Measurements from ENCODE around the gene CAMK2D.

CAMK2D gene

DNA sequence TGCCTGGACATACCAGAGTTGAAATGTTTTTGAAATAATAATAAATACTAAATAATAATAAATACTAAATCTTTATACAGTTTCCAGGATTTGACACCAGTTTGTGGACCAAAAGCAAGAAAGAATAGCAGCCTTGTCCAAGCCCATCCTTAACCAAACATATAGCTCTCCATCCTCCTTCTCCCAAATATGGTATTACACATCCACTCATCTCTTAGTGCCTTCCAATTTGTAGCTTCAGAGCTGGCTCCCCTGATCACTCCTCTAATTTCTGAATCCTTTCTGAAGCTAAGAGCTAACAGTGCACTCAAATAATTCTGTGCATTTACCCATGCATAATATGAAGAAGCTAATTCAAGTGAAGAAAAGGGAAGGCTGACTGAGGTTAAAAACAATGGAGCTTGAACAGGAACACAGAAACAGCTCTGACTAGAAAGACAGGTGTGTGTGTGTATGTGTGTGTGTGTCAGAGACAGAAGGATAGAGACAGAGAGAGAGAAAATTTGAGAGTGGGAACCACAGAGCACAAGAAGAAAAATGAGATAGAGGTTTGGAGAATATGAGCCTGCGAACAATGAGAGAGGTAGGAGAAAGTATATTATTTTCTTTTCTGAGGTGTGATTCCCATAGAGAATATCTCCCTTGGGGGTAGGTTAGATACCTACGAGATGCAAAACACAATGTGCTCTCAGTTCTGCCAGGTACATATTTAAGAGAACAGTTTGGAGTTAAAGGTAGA, 123.5 kb downstream of the CAMK2D start:
- DNase-seq (ENCODE audit: low read depth) = no peak

DNA sequence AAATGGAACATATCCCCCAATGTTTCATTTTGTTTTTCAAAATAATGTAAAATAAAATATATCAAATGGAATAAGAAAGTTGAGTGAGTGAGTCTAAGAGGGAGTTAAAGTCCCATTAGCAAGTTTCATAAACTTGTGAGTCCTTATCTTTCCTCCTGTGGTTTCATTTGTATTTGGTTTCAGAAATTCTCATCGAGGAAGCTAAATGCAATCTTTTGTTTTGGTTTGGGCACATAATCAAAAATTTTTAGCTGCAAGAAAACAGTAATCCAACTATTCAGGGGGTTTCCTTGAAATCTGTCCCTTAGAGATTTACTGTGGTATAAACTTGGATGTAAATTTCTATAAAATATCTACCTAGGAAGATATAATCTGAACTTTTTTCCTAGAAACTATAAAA, 124.2 kb downstream of the CAMK2D start:
- DNase-seq (ENCODE audit: low read depth) = no peak

DNA sequence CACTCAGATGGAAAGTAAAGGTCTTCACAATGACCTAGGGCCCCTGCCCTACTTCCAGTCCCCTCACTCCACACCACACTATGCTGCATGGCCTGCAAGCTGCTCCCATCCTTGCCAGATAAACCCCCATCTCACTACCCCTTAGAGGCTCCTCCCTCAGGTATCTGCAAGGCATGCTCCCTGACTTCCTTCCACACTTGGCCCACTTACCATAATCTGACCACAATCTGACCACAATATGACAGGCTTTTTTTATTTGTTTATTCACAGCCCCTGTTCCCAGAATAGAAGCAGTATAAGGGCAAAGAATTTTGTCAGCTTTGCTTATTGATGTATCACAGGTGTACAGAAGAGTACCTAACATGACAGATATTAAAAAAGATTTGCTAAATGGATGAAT, 124.7 kb downstream of the CAMK2D start:
- peak; percentile 59 for DNase-seq (ENCODE audit: low read depth)

DNA sequence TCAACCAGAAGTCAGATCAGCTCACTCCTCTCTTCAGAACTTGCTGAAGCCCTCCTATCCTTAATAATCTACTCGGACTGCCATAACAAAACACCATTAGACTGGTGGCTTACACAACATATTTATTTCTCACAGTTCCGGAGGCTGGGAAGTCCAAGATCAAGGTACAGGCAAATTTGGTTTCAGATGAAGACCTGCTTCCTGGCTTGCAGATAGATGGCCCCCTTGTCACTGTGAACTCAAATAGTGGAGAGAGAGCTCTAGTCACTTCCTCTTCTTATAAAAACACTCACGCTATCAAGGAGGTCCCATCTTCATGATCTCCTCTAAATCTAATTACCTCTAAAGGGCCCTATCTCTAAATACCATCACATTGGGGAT, 125.1 kb downstream of the CAMK2D start:
- peak; percentile 7 for DNase-seq (ENCODE audit: low read depth)

DNA sequence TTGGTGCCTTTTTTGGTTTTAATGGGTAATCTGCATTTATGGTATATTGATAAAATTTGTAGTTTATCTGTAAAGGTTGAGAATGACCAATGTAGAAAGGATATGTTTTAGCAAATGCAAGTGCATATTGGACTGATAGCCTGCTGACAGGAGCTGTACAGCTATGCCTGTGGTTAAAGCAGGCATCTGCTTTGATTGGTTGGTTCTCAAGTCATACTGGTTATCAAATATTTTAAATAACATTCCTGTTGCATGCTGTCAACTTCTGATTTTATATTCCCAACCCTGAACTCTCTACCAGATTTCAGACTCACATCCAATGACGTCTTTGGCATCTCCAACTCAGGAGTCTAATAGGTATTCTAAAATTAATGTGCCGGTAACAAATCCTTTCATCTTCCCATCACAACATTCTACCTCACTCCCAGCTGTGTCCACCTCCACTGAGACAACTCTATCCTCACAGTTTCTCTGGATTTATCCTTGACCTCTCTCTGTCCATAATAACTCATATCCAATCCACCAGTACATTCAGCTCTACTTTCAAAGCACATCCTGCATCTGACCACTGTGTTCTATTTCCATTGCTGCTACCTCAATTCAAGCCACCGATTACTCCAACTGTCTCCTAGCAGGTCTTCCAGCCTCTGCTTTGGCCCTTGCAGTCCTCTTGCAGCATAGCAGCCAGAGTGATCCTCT, 125.7 kb downstream of the CAMK2D start:
- peak; percentile 55 for DNase-seq (ENCODE audit: low read depth)

DNA sequence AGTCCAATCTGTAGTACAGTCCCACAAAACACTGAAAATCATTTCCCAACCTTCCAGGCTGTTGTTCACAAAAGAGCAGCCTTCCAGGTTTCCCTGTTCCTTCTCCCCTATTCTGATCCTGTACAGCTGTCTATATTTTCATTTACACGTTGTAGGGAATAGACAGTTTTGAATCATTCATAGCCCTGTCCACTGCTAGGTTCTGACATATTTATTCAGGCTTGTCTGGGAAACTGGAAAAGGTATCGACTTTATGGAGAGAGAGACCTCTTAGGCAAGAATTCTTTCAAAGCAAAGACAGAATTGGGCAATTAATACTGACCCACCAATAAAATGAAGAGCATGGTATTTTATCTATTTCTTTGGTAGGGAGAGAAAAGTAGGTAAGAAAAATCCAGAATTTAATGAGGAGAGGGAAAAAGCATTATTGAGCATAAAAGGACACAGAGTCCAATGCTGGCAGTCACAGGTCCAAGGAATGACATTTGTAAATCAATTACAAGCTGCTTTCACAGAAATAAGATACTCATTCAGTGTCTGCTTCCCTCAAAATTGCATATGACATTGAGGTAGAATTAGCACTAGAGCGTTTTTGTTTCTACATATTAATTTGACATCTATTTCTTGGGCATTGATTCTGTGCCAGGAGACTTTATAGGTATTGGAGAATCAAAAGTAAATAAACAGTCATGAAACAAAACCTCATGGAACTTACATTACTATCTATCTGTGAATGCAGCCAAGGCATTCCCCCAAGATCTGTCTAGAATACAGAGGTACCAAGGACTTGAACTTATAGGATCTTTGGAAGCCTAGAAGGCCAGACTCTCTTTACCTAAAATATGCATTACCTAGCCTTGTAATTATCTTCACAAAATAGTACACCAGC, 127.2 kb downstream of the CAMK2D start:
- no peak for DNase-seq (ENCODE audit: low read depth)

DNA sequence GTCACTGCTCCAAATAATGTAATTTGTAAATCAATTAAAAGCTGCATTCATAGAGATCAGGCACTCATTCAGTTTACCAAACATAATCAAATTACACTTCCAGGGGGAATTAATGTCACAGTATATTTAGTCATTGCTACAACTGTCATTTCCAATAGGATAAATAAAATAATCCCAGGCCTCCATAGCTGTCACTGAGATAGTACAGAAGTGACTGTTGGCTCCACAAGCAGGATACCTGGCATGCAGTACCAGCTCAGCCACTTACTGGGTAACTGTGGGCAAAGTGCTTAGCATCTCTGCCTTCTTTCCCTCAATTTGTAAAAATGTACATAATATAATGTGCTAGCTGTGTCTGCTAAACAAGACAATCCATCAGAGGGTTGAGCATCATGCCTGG, 128.1 kb downstream of the CAMK2D start:
- no peak for DNase-seq (ENCODE audit: low read depth)

DNA sequence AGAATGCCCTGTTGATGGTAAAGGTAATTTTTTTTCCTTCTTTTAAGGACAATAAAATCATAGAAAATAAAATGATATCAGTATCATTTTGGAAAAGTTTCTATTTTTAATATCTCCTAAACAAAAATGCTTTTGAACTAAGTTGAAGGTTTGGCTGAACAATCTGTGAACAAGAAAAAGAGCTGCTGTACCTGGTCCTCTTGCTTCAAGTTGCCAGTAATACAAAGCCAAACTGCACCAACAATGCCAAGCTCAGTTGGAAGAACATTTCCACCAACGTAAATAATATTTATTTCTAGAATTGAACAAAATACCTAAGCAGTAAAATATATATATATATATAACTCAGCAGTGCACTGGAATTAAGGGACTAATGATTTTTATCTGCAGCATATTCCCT, 132.8 kb downstream of the CAMK2D start:
- DNase-seq (ENCODE audit: low read depth) = no peak

DNA sequence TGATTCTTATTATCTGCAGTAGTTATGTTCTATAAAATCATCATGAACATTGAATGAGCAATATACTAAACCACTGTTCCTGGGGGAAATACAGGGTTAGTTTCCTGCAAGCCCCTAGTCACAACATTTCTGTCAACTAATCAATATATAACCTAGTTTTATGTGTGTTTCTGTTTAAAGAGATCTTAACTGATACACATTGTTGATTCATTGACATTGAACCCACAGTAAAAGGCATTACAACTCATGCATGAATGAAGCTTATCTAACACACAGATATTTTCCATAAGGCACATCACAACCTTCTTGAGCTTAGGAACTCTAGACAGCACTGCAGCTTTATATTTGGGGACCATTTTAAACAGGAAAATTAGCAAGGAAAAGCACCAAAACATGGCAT, 134.2 kb downstream of the CAMK2D start:
- no peak for DNase-seq (ENCODE audit: low read depth)

DNA sequence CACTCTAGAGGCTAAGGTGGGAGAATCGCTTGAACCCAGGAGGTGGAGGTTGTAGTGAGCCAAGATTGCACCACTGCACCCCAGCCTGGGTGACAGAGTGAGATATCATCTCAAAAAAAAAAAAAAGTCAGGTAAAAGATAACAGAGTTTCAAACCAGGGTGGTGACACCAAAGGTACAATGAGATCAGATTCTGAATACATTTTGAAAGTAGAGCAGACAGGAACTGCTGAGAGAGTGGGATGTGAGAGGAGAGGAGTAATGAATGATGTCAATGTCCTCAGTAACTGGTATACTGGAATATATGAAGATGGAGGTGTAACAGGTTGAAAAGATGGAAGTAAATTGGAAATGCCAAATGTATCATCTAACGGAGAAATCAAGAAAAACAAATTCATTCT, 135.6 kb downstream of the CAMK2D start:
- DNase-seq (ENCODE audit: low read depth) = no peak

DNA sequence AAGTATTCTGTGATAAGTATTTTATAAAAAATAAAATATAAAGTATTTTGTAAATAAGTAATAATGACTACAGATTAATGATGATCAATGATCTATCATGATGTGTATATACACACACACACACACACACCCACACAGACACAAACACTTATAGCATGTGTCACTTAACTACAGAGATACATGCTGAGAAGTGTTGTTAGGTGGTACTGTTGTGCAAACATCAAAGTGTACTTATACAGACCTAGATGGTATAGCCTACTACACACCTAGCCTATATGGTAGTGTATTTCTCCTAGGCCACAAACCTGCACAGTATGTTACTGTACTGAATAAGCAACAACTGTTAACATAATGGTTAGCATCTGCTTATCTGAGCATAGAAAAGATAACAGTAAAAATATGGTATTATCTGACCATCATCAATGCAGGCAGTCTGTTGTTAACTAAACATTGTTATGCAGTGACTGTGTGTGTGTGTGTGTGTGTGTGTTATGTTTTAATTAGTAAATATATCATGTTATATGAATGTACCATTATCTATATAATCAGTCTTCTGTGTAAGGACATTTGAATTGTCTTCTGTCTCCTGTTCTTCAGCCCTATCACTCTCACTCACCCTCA, 138.2 kb downstream of the CAMK2D start:
- no peak for DNase-seq (ENCODE audit: low read depth)

DNA sequence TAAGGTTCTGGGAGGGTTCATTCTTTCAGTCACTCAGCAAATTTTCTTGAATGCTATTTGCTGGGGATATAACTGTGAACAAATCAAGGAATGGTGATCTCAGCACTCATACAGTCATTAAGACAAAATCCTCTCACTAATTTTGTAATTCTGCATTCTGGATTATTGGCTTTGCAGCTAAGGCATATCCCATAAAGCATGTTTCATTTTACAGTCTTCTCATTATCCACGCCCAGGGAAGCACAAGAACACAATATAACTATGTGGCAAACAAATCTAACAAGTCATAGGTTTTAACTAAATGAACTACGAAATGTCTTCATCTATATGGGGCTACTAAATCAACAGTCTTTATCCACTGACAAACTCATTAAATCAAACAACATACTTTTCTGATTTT, 139.9 kb downstream of the CAMK2D start:
- no peak for DNase-seq (ENCODE audit: low read depth)

DNA sequence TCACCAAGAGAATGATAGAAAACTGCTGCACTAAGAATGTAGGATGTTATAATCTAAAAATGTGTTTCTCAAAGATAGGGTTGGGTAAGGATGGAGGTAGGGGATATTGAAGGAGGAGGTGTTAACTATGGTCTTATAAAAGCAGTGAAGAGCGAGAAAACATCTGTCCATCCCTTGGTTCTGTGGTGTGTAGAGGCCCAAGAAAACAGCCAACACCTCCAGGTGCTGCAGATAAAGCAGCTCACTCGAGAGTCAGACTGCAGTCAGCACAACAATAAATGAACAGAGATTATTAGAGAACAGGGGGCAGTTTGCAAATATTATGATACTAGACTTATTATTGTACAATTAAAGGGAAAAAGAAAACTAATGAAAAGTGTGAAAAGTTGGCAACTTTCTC, 141.5 kb downstream of the CAMK2D start:
- DNase-seq (ENCODE audit: low read depth) = no peak

DNA sequence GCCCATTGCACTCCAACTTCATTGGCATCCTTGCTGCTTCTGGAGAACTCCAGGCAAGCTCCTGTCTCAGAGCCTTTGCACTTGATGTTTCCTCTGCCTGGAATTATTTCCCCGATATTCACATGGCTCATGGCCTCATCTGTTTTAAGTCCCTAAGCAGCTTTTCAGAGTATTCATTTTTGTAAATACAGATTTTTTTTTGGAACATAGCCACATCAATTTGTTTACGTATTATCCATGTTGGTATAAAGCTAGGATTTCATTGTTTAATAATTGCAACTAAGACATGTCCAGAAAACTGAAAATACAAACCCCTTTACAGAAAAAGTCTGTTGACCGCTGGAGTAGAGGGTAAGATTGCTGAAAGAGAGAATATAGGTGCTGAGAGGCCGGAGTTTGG, 142.0 kb downstream of the CAMK2D start:
- DNase-seq (ENCODE audit: low read depth) = no peak

DNA sequence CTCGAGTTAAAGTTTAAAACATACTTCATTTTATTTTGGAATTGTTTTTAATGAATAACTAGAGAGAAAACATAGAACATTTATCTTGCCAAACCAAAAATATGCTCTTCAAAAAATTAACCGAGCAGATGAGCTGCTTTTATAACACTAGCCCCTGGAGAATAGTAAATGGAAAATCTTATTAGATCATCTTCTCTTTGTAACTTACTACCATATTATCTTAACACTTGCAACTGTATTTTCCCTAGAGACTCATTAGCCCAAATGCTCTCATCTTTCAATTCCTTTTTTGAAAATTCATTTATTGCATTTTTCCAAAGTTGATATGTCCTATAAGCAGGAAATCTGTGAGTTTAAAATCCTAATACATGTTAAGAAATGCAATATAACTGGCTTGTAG, 143.3 kb downstream of the CAMK2D start:
- no peak for DNase-seq (ENCODE audit: low read depth)

DNA sequence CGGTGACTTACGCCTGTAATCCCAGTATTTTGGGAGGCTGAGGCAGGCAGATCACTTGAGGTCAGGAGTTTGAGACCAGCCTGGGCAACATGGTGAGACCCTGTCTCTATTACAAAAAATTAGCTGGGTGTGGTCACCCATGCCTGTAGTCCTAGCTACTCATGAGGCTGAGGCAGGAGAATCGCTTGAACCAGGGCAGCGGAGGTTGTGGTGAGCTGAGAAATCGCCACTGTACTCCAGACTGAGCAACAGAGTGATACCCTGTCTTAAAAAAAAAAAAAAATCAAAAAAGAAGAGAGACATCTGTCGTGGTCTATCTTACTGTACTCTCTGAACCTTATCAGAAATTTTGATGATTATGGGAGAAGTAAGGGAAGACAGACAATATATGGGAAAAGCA, 144.3 kb downstream of the CAMK2D start:
- DNase-seq (ENCODE audit: low read depth) = no peak

DNA sequence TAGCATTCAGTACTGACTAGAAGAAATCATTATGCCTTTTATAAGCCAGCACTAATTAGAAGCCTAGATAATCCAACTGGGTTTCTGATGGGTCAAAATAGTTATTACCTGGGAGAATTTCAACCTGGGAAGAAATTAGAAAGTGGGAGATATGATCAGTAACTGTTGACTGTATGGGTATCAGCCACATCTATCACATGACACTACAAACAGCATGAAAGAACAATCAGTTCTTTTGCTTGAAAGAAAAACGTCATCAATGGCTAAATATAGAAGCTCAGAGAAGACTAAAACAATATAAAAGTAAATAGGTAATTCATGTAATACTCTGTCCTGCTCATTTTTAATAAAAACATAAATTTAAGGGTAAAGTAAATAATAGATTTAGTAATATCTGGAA, 145.1 kb downstream of the CAMK2D start:
- DNase-seq (ENCODE audit: low read depth) = no peak

DNA sequence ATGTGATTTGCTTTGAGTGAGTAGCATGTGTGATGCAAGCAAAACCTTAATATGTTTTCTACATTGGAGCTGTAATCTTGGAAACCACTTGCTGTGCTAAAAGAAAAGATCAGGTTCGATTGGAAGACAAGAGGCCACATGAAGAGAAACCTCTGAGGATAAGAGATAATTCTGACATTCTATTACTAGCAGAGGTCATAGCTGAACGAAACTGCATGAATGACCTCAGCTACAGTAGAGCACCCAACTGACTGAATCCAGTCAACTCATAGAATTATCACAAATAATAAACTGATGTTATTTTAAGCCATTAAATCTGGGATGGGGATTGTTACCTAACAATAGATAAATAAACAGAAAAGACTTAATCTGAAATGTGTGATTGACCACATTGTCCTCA, 147.1 kb downstream of the CAMK2D start:
- DNase-seq (ENCODE audit: low read depth) = no peak

DNA sequence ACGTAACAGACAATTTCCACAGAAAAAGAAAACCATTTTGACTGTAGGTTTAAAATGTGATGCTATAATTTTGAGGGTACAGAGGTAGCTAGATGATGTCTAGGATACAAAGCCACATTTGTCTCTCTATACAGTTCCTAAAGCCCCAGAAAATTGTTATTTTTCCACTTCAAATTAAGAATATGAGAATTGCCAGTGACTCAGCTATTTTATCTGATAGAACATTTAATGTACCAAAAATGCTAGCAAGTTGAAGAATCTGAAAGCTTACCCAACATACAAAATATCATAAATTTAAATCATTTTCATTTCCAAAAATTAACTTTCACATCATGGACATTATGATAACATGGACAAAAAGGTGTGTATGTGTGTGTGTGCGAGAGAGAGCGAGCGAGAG, 148.0 kb downstream of the CAMK2D start:
- no peak for DNase-seq (ENCODE audit: low read depth)

DNA sequence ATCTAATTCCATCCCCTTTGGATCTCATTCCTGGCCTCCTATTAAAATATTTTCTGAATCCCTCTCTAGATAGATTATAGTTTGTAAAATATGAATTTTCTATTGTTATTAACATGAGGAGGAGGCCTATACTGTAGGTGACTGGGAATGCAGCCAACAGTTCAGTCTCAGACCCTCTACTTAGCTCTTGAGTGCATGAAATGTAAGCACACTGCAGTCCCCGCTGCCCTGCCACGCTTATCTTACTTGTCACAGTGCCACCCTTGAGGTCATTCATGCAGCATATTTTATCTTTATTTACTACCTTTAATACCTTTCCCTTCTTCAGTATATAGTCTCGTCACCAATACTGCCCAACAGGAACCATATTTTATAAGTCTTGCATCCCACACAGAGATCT, 151.0 kb downstream of the CAMK2D start:
- DNase-seq (ENCODE audit: low read depth) = no peak

DNA sequence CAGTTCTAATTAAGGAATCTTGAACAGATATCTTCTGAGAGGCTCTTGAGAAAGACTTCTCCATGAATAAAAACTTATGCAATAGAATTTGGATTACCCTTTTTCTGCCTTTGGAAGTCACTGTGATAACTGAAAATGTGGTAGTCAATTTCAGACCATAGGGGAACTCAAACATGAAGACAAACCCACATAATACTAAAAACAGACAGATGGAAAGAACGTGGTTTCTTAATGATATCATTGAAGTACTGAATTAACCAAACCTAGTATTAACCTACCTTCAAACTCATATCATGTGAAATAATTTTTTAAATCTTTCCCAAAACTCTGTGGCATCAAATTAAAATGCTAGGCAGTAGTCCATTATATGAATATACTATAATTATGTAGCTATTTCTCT, 153.5 kb downstream of the CAMK2D start:
- no peak for DNase-seq (ENCODE audit: low read depth)

DNA sequence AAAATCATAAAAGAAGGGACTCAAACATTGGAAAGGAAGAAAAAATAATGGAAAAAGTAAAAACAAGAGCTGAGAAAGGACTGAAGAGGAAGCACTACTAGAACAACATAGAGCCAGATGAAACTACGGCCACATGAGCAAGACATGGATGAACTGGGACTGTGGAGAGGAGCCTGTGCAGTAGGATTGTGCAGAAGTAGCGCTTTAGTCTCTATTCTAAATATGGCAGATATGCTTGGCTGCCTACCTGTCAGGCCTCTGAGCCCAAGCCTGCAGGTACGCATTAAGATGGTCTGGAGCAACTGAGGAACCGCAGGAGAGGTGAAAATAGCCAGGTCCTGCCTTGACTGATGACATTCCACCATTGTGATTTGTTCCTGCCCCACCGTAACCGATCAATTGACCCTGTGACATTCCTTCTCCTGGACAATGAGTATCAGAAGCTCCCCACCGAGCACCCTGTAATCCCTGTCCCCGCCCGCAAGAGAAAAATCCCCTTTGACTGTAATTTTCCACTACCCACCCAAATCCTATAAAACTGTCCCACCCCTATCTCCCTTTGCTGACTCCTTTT, 154.3 kb downstream of the CAMK2D start:
- DNase-seq (ENCODE audit: low read depth) = no peak

Measured in ELR (cell line).